DOHH2 (cell line): ENCODE data around the gene PLCD1.
"Not testable (repeated sequence)": the region's sequence is repeated elsewhere in the genome, so short reads cannot be mapped to it uniquely, and the experiment has no call there.

Source experiments
- EZH2phosphoT487 ChIP-seq: fragments of 200-600 bp; sonication (generic); IDR thresholded peaks from 2 replicates; pipeline ENCODE4 v1.6.1; 2017; ENCODE audit warnings: borderline replicate concordance, mild to moderate bottlenecking, antibody characterized with exemption, low read length, moderate library complexity, mixed read lengths
- TF ChIP-seq, protein P1 (sequence below): fragments of 200-600 bp; sonication (generic); IDR thresholded peaks from one replicate; pipeline ENCODE4 v1.5.1; 2014; ENCODE audit warnings: antibody characterized with exemption, mild to moderate bottlenecking, low read depth, low read length; ENCODE audit not compliant: poor library complexity, severe bottlenecking

GRCh38 chr3:37988376-37988775 is 41.1 kb downstream of the PLCD1 start:
- TF ChIP-seq, protein P1, sequence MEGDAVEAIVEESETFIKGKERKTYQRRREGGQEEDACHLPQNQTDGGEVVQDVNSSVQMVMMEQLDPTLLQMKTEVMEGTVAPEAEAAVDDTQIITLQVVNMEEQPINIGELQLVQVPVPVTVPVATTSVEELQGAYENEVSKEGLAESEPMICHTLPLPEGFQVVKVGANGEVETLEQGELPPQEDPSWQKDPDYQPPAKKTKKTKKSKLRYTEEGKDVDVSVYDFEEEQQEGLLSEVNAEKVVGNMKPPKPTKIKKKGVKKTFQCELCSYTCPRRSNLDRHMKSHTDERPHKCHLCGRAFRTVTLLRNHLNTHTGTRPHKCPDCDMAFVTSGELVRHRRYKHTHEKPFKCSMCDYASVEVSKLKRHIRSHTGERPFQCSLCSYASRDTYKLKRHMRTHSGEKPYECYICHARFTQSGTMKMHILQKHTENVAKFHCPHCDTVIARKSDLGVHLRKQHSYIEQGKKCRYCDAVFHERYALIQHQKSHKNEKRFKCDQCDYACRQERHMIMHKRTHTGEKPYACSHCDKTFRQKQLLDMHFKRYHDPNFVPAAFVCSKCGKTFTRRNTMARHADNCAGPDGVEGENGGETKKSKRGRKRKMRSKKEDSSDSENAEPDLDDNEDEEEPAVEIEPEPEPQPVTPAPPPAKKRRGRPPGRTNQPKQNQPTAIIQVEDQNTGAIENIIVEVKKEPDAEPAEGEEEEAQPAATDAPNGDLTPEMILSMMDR, result not testable (repeated sequence)
- TF ChIP-seq EZH2phosphoT487, result not testable (repeated sequence)
